Activated CD8-positive, alpha-beta memory T cell treated with anti-CD3 and anti-CD28 coated beads for 24 hours (primary cell): ENCODE measurements around the gene HOXA4.

Experiments used
- DNase-seq: peaks from one replicate; pipeline ENCODE4 v3.0.0-alpha.2; 2020

The HOXA4 gene

GRCh38 chr7:27157702-27158431 is 27.3 kb upstream of the HOXA4 start:
- DNase-seq, result no peak

- peak; percentile 59 for DNase-seq
Observed at GRCh38 chr7:27156916-27157701, 26.6 kb upstream of the HOXA4 start.

GRCh38 chr7:27156508-27156898 is 25.9 kb upstream of the HOXA4 start, which contains the start of gene HOXA7:
Gene HOXA7, minus strand, starts transcription at chr7:27156675. Its CDS starts 130 bp downstream, at chr7:27156545.
- no peak for DNase-seq

GRCh38 chr7:27155816-27156507 is 25.4 kb upstream of the HOXA4 start:
- peak; percentile 73 for DNase-seq

- DNase-seq, result peak; percentile 75
Observed at GRCh38 chr7:27154901-27155815, 24.6 kb upstream of the HOXA4 start.

- peak; percentile 53 for DNase-seq
Observed at GRCh38 chr7:27154369-27154768, 23.8 kb upstream of the HOXA4 start.

- DNase-seq, result peak; percentile 46
Observed at GRCh38 chr7:27153526-27153925, 23.0 kb upstream of the HOXA4 start.

- no peak for DNase-seq
Observed at GRCh38 chr7:27152816-27153442, 22.4 kb upstream of the HOXA4 start.

GRCh38 chr7:27151931-27152815 is 21.6 kb upstream of the HOXA4 start, which contains the start of gene HOXA3:
Gene HOXA3, minus strand, starts transcription at chr7:27152583. Its CDS starts 41,943 bp downstream, at chr7:27110640.
- DNase-seq, result peak; percentile 60

- peak; percentile 59 for DNase-seq
Observed at GRCh38 chr7:27151341-27151930, 20.9 kb upstream of the HOXA4 start.

GRCh38 chr7:27150568-27151340 is 20.2 kb upstream of the HOXA4 start:
- DNase-seq, result peak; percentile 87

- DNase-seq, result no peak
Observed at GRCh38 chr7:27149842-27150567, 19.4 kb upstream of the HOXA4 start.

- DNase-seq, result peak; percentile 54
Observed at GRCh38 chr7:27148756-27149641, 18.4 kb upstream of the HOXA4 start.

- peak; percentile 57 for DNase-seq
Observed at GRCh38 chr7:27148031-27148755, 17.6 kb upstream of the HOXA4 start.

GRCh38 chr7:27147199-27148030 is 16.9 kb upstream of the HOXA4 start, which contains the start of gene HOXA6:
Gene HOXA6, minus strand, starts transcription at chr7:27147774. Its CDS starts 25 bp downstream, at chr7:27147749.
- DNase-seq, result peak; percentile 56
